Measurements from ENCODE around the gene FBXL19. TPM values are rescaled to one million over a fixed set of nuclear protein-coding genes. Genes with fewer than 3 reads are reported as not detected.

FBXL19 gene
- total and polyA plus RNA-seq, 9 of the 15 experiments (the other 6 are each of a cell fraction or from before 2014, with no cell fraction given), result 0.13 to 48.0 (median 13.5) TPM; not detected in 1

DNA sequence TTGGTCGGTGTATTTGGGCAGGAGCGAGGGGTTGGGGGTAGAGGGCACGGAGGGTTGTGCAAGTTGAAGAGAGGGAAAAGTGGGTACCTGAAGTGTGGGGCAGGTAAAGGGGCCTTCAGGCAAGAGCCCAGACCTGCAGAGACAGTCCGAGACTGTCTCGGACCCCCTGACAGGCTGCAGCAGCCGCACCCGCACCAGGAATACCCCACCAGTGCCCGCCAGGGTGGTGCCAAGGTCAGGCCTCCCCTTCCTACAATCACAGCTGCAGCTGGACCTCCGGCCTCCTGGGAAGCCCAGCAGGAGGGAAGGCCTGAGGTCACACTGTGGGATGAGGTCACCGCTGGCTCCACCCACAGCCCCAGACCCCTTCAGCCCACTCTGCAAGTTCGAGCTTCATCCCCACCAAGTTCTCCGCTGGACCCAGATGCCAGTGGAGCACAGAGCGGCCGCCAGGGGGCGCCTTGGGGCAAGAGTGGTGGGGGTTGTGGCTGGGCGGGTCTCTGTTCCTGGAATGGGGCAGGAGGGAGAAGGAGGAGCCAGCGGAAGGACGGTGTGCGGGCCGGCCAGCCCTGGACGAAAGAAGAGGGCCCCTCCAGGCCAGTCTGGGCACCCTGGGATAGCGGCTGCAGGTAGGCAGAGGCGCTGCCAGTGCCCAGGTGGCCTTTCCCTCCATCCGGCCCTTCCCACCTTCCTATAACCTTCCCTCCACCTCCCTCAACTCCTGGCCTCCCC, 61.5 kb downstream of the FBXL19 start, which contains the start of gene HSD3B7 (continued):
- TF ChIP-seq ZNF184 (CRISPR knock-in tag; IDR thresholded peaks at IDR 0.05) (no peak), ZNF384 (IDR thresholded peaks at IDR 0.05; ENCODE audit: low read depth, low read length) (peak; percentile 47; the same call in 1 of the 2 replicates), GABPA (tag; conservative IDR thresholded peaks at IDR 0.05; ENCODE audit: low read depth) (no peak), MAFK (IDR thresholded peaks at IDR 0.05; ENCODE audit: low read length) (no peak), KDM1A (IDR thresholded peaks at IDR 0.05) (no peak), KDM2B (CRISPR knock-in tag; IDR thresholded peaks at IDR 0.05) (no peak), RAD21 (CRISPR knock-in tag; conservative IDR thresholded peaks at IDR 0.05 in 1 of 2, IDR thresholded peaks at IDR 0.05 in 1 of 2) (peak; percentile 91 to 92), ASH1L (IDR thresholded peaks at IDR 0.05; ENCODE audit: borderline replicate concordance, low read depth, partially characterized antibody) (no peak), HLTF (IDR thresholded peaks at IDR 0.05) (0 out of 2 replicates have a peak, but pooled peaks have one; percentile 56), NR2F6 (CRISPR knock-in tag; IDR thresholded peaks at IDR 0.05) (no peak), ZNF696 (CRISPR knock-in tag; conservative IDR thresholded peaks at IDR 0.05) (no peak), JUND (IDR thresholded peaks at IDR 0.05; ENCODE audit: borderline replicate concordance, low read depth, low read length) (peak; percentile 52; the same call in 1 of the 2 replicates), JUND (tag; IDR thresholded peaks at IDR 0.05; ENCODE audit: borderline replicate concordance, low read depth, low read length) (no peak; the same call in 2 of the 3 replicates), CSDE1 (IDR thresholded peaks at IDR 0.05) (no peak), CTBP1 (IDR thresholded peaks at IDR 0.05; ENCODE audit: borderline replicate concordance) (peak; percentile 50; the same call in 1 of the 2 replicates), ZNF239 (CRISPR knock-in tag; IDR thresholded peaks at IDR 0.05) (no peak), EHMT2 (IDR thresholded peaks at IDR 0.05) (no peak), ERF (CRISPR knock-in tag; IDR thresholded peaks at IDR 0.05) (no peak), THAP12 (CRISPR knock-in tag; IDR thresholded peaks at IDR 0.05) (0 out of 2 replicates have a peak, but pooled peaks have one; percentile 57), RBM22 (IDR thresholded peaks at IDR 0.05; ENCODE audit: low read depth, low read length, poor library complexity, severe bottlenecking) (peak; percentile 77), SRSF7 (optimal IDR thresholded peaks at IDR 0.05; ENCODE audit: low read depth, low read length) (no peak), ZC3H11A (IDR thresholded peaks at IDR 0.05; ENCODE audit: low read depth, low read length) (no peak), ZNF212 (CRISPR knock-in tag; IDR thresholded peaks at IDR 0.05) (no peak), IFI16 (CRISPR knock-in tag; IDR thresholded peaks at IDR 0.05) (no peak), ETV1 (tag; conservative IDR thresholded peaks at IDR 0.05; ENCODE audit: low read depth) (peak; percentile 26; the same call in 1 of the 2 replicates), NR1H2 (CRISPR knock-in tag; IDR thresholded peaks at IDR 0.05) (no peak), PRPF4 (IDR thresholded peaks at IDR 0.05; ENCODE audit: insufficient read depth, low read depth, low read length, poor library complexity, severe bottlenecking) (no peak)
- TF ChIP-seq, protein P1, sequence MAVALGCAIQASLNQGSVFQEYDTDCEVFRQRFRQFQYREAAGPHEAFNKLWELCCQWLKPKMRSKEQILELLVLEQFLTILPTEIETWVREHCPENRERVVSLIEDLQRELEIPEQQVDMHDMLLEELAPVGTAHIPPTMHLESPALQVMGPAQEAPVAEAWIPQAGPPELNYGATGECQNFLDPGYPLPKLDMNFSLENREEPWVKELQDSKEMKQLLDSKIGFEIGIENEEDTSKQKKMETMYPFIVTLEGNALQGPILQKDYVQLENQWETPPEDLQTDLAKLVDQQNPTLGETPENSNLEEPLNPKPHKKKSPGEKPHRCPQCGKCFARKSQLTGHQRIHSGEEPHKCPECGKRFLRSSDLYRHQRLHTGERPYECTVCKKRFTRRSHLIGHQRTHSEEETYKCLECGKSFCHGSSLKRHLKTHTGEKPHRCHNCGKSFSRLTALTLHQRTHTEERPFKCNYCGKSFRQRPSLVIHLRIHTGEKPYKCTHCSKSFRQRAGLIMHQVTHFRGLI (CRISPR knock-in tag; IDR thresholded peaks at IDR 0.05), result no peak

All from K562 (cell line).